GM12892 (cell line): ENCODE results near the gene USF2.
A peak's percentile ranks its signal among the peaks of the same experiment; 100 is the strongest.
"Not testable (repeated sequence)": the region's sequence is repeated elsewhere in the genome, so short reads cannot be mapped to it uniquely, and the experiment has no call there.

Source experiments
- DNase-seq: peaks from one replicate; pipeline ENCODE4 v3.0.0; 2011; ENCODE audit not compliant: insufficient read length
- FAIRE-seq: peaks from 2 replicates; lab custom pipeline; 2011; peaks lifted over from hg19 to GRCh38; lab: Jason Lieb, UNC
- POLR2A ChIP-seq: IDR thresholded peaks from 2 replicates; pipeline ENCODE4 v1.6.1; 2011; ENCODE audit warnings: low read depth, low read length, control low read depth
- POLR2AphosphoS5 ChIP-seq: IDR thresholded peaks from 2 replicates; pipeline ENCODE4 v1.6.1; 2011; ENCODE audit warnings: low read depth, low read length, control low read depth
- TAF1 ChIP-seq: IDR thresholded peaks from 2 replicates; pipeline ENCODE4 v1.6.1; 2011; ENCODE audit warnings: low read depth, mild to moderate bottlenecking, control low read depth, low read length, borderline replicate concordance

The USF2 gene

GRCh38 chr19:35228177-35228930 is 40.4 kb upstream of the USF2 start, which contains the start of gene FAM187B:
FAM187B (minus strand) TSS chr19:35228739; CDS start chr19:35228680, 59 bp downstream.
- DNase-seq (no peak), FAIRE-seq (no peak)
- no peak for TF ChIP-seq POLR2A
- TF ChIP-seq TAF1 = no peak
- no peak for TF ChIP-seq POLR2AphosphoS5

- no peak for DNase-seq
- FAIRE-seq = no peak
- no peak for TF ChIP-seq POLR2A
- TF ChIP-seq POLR2AphosphoS5 = no peak
- no peak for TF ChIP-seq TAF1
Measured at GRCh38 chr19:35229601-35230000, 39.2 kb upstream of the USF2 start.

- FAIRE-seq = no peak
Measured at GRCh38 chr19:35231956-35232645, 36.7 kb upstream of the USF2 start.

GRCh38 chr19:35232912-35233311 is 35.9 kb upstream of the USF2 start:
- no peak for DNase-seq
- TF ChIP-seq POLR2A (no peak), TAF1 (no peak), POLR2AphosphoS5 (no peak)
- no peak for FAIRE-seq

More at GRCh38 chr19:35231956-35232645, 36.7 kb upstream of the USF2 start:
- DNase-seq = no peak
- TF ChIP-seq POLR2A (no peak), POLR2AphosphoS5 (no peak), TAF1 (no peak)

GRCh38 chr19:35236638-35237400 is 31.9 kb upstream of the USF2 start:
- FAIRE-seq = no peak
- DNase-seq = no peak
- TF ChIP-seq POLR2AphosphoS5 (no peak), POLR2A (no peak), TAF1 (no peak)

GRCh38 chr19:35239597-35239996 is 29.2 kb upstream of the USF2 start:
- DNase-seq, FAIRE-seq: not testable (repeated sequence)

GRCh38 chr19:35240327-35240726 is 28.4 kb upstream of the USF2 start:
- TF ChIP-seq POLR2A (no peak), TAF1 (no peak), POLR2AphosphoS5 (no peak)
- FAIRE-seq (peak; percentile 86), DNase-seq (no peak)

GRCh38 chr19:35241417-35241816 is 27.3 kb upstream of the USF2 start:
- TF ChIP-seq POLR2A (no peak), POLR2AphosphoS5 (no peak), TAF1 (no peak)
- no peak for DNase-seq
- no peak for FAIRE-seq

GRCh38 chr19:35246466-35247092 is 22.2 kb upstream of the USF2 start:
- TF ChIP-seq POLR2AphosphoS5 (no peak), POLR2A (no peak), TAF1 (no peak)
- FAIRE-seq = no peak
- DNase-seq = no peak

GRCh38 chr19:35247526-35248309 is 21.0 kb upstream of the USF2 start:
- TF ChIP-seq POLR2A = no peak
- TF ChIP-seq POLR2AphosphoS5 = no peak; the same call in 1 of the 2 replicates
- no peak; the same call in 1 of the 2 replicates for TF ChIP-seq TAF1
- FAIRE-seq = no peak
- peak; percentile 66 for DNase-seq
